Measurements from ENCODE around the gene MADD. TPM values are rescaled to one million over a fixed set of nuclear protein-coding genes. Genes with fewer than 3 reads are reported as not detected.
"Not testable (repeated sequence)": the region's sequence is repeated elsewhere in the genome, so short reads cannot be mapped to it uniquely, and the experiment has no call there.

Gene MADD
- total RNA-seq, 1 donor from 2014 or later = 20.2 TPM

DNA sequence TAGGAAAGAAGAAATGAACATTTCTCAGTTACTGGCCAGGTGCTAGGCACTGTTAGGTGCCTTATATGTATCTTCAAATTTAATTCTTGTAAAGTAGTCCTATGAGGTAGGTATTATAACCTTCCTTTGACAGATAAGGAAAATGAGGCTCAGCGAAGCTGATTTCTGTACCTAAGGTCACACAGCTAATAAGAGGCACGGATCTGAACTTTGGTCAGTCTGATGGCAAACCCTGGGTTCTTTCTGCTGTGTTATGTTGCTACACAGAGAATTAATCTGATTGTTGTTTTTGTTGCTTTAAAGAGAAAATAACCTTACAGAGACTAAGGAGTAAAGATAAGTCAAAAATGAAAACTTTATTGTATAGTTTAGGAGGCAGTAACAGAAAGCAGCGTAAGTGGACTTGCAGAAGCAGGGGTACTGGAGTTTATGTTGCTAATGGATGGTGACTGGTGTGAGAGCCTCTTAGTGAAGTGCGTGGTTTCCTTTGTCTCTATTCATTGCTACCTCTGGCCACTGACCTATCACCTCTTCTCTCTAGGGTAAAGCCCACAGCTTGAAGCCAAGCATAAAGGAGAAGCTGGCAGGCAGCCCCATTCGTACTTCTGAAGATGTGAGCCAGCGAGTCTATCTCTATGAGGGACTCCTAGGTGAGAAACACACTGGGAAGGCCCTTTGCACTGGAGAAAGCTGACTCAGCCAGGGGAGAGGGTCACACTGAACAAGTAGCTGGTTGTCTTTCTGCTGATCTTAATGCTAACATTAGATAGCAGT, 38.3 kb downstream of the MADD start:
- Histone ChIP-seq H3K4me3 (ENCODE audit: low read depth, low read length) (no peak overlapping the region), H3K36me3 (ENCODE audit: control insufficient read depth, insufficient read depth, low read length) (no peaks in the 10 kb centered on the region), H3K27me3 (ENCODE audit: control insufficient read depth, insufficient read depth, low read length) (no peaks in the 10 kb centered on the region)
- DNase-seq (ENCODE audit: low read depth) = no peak
- TF ChIP-seq, protein P1, sequence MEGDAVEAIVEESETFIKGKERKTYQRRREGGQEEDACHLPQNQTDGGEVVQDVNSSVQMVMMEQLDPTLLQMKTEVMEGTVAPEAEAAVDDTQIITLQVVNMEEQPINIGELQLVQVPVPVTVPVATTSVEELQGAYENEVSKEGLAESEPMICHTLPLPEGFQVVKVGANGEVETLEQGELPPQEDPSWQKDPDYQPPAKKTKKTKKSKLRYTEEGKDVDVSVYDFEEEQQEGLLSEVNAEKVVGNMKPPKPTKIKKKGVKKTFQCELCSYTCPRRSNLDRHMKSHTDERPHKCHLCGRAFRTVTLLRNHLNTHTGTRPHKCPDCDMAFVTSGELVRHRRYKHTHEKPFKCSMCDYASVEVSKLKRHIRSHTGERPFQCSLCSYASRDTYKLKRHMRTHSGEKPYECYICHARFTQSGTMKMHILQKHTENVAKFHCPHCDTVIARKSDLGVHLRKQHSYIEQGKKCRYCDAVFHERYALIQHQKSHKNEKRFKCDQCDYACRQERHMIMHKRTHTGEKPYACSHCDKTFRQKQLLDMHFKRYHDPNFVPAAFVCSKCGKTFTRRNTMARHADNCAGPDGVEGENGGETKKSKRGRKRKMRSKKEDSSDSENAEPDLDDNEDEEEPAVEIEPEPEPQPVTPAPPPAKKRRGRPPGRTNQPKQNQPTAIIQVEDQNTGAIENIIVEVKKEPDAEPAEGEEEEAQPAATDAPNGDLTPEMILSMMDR (IDR thresholded peaks at IDR 0.05; ENCODE audit: insufficient read depth, low read length, poor library complexity, severe bottlenecking) = no peak

- TF ChIP-seq, protein P1 (IDR thresholded peaks at IDR 0.05; ENCODE audit: insufficient read depth, low read length, poor library complexity, severe bottlenecking) = no peak
- Histone ChIP-seq H3K4me3 (ENCODE audit: low read depth, low read length) (no peak overlapping the region), H3K36me3 (ENCODE audit: control insufficient read depth, insufficient read depth, low read length) (no peaks in the 10 kb centered on the region), H3K27me3 (ENCODE audit: control insufficient read depth, insufficient read depth, low read length) (no peaks in the 10 kb centered on the region)
- no peak for DNase-seq (ENCODE audit: low read depth)
These were observed 45.1 kb downstream of the MADD start for GRCh38 chr11:47314992-47315391.

DNA sequence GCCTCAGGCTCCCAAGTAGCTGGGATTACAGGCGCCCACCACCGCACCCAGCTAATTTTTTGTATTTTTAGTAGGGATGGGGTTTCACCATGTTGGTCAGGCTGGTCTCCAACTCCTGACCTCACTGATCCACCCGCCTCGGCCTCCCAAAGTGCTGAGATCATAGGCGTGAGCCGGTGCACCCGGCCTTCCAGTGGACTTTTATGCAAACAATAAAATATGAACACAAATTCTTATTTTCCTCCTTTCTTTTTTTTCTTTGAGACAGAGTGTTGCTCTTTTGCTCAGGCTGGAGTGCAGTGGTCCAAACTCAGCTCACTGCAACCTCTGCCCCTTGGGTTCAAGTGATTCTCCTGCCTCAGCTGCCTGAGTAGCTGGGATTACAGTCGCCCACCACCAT, 46.6 kb downstream of the MADD start:
- H3K36me3 ChIP-seq (ENCODE audit: control insufficient read depth, insufficient read depth, low read length); H3K4me3 ChIP-seq (ENCODE audit: low read depth, low read length); DNase-seq (ENCODE audit: low read depth): not testable (repeated sequence)

GRCh38 chr11:47317064-47317828, 47.3 kb downstream of the MADD start:
- H3K27me3 ChIP-seq (ENCODE audit: control insufficient read depth, insufficient read depth, low read length) = no peaks in the 10 kb centered on the region

More for the DNA sequence above, 46.6 kb downstream of the MADD start:
- H3K27me3 ChIP-seq (ENCODE audit: control insufficient read depth, insufficient read depth, low read length) = not testable (repeated sequence)

DNA sequence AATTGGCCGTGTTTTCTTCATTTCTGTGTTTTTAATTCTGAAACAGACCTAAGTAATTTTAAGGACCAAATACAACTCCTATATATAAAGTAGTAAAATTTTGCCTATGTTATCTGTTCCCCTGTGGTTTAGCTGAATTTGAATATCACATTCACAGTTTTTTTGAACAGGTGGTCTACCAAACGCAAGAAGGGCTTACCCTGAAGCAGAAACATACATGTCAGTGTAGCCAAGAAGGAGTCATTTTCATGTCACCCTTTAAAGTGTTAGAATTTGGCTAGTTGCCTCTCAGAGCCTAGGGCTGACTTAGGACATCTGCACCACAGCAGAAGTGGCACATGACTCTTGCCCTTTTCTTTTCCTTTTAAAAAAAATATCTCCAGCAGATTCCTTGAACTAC, 48.2 kb downstream of the MADD start:
- Histone ChIP-seq H3K27me3 (ENCODE audit: control insufficient read depth, insufficient read depth, low read length) (no peaks in the 10 kb centered on the region), H3K36me3 (ENCODE audit: control insufficient read depth, insufficient read depth, low read length) (no peaks in the 10 kb centered on the region)
- no peak for DNase-seq (ENCODE audit: low read depth)

More at GRCh38 chr11:47317064-47317828, 47.3 kb downstream of the MADD start:
- Histone ChIP-seq H3K36me3 (ENCODE audit: control insufficient read depth, insufficient read depth, low read length) (no peaks in the 10 kb centered on the region), H3K4me3 (ENCODE audit: low read depth, low read length) (no peak overlapping the region)
- TF ChIP-seq, protein P1 (IDR thresholded peaks at IDR 0.05; ENCODE audit: insufficient read depth, low read length, poor library complexity, severe bottlenecking) = no peak
- no peak for DNase-seq (ENCODE audit: low read depth)

DNA sequence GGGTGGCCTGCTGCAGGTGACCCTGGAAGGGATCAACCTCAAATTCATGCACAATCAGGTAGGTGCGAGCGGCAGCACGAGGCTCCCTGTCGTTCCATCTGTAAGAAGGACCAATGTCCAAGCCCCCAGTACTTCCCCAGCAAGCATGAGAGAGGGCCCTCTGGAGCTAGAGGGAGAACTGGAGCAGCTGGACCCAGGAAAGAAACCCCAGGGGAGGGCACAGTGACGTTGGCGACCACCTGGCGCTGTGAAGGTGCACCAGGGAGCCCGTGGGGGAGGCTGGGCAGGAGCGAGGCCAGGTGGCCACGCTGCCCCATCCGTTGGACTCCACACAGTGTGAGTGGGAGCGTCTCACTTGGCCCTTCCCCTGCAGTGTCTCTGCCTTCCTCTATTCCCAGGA, 54.6 kb downstream of the MADD start:
- H3K4me3 ChIP-seq (ENCODE audit: low read depth, low read length) = no peak overlapping the region
- no peaks in the 10 kb centered on the region for H3K27me3 ChIP-seq (ENCODE audit: control insufficient read depth, insufficient read depth, low read length)
- DNase-seq (ENCODE audit: low read depth) = no peak
- H3K36me3 ChIP-seq (ENCODE audit: control insufficient read depth, insufficient read depth, low read length) = peaks cover 2% of the 10 kb centered on the region
- TF ChIP-seq, protein P1 (IDR thresholded peaks at IDR 0.05; ENCODE audit: insufficient read depth, low read length, poor library complexity, severe bottlenecking) = no peak

More for the DNA sequence above, 48.2 kb downstream of the MADD start:
- H3K4me3 ChIP-seq (ENCODE audit: low read depth, low read length) = no peak overlapping the region
- TF ChIP-seq, protein P1 (IDR thresholded peaks at IDR 0.05; ENCODE audit: insufficient read depth, low read length, poor library complexity, severe bottlenecking) = no peak

Measured in kidney epithelial cell (primary cell).